ENCODE results near the gene MSI2. TPM values are rescaled to one million over a fixed set of nuclear protein-coding genes. Genes with fewer than 3 reads are reported as not detected.

Gene MSI2
- total and polyA plus RNA-seq, 2 experiments from 2014 or later = 4.3 to 17.9 TPM

- Histone ChIP-seq H3K4me3 (no peak overlapping the region), H4K20me1 (ENCODE audit: insufficient read depth) (no peaks in the 10 kb centered on the region), H3K79me2 (ENCODE audit: insufficient read depth) (no peaks in the 10 kb centered on the region), H2AFZ (no peak overlapping the region), H3K9me3 (ENCODE audit: low read depth) (no peaks in the 10 kb centered on the region), H3K4me2 (ENCODE audit: unreplicated experiment) (no peak overlapping the region), H3K27me3 (replicated peaks; ENCODE audit: insufficient read depth) (no peaks in the 10 kb centered on the region), H3K27ac (no peak overlapping the region), H3K36me3 (ENCODE audit: low read depth) (no peaks in the 10 kb centered on the region), H3K4me1 (ENCODE audit: insufficient read depth) (peaks cover 5% of the 10 kb centered on the region; the same call in 1 of the 2 replicates), H3K9ac (no peak overlapping the region), H3K9me2 (ENCODE audit: insufficient read depth) (no peaks in the 10 kb centered on the region), H3F3A (ENCODE audit: insufficient read depth) (no peaks in the 10 kb centered on the region)
- peak; percentile 84 for DNase-seq
- no peak for TF ChIP-seq EZH2phosphoT487 (IDR thresholded peaks at IDR 0.05; ENCODE audit: insufficient read depth, low read depth)
- no peak for TF ChIP-seq EZH2 (IDR thresholded peaks at IDR 0.05; ENCODE audit: insufficient read depth, poor library complexity, severe bottlenecking)
- in situ Hi-C loops (cut with MboI) = no loop called here
- WGBS, 2 experiments (ENCODE audit: low coverage in 1 of 2, low lambda C conversion rate in 2 of 2, missing lambda C conversion rate in 2 of 2) = 52 to 63% methylated on average over 8 of the region's 8 CpGs
Measured at GRCh38 chr17:57597531-57598453, 341.5 kb downstream of the MSI2 start.

GRCh38 chr17:57599271-57600045, 343.1 kb downstream of the MSI2 start:
- H3K79me2 ChIP-seq (ENCODE audit: insufficient read depth) = no peaks in the 10 kb centered on the region
- H2AFZ ChIP-seq = no peak overlapping the region
- WGBS, 2 experiments (ENCODE audit: low coverage in 1 of 2, low lambda C conversion rate in 2 of 2, missing lambda C conversion rate in 2 of 2) = 91 to 92% methylated on average over 8 of the region's 8 CpGs
- H3K9ac ChIP-seq = no peak overlapping the region
- H3K27ac ChIP-seq = no peak overlapping the region
- H3K27me3 ChIP-seq (replicated peaks; ENCODE audit: insufficient read depth) = no peaks in the 10 kb centered on the region
- H3K9me3 ChIP-seq (ENCODE audit: low read depth) = no peaks in the 10 kb centered on the region
- H3K4me1 ChIP-seq (ENCODE audit: insufficient read depth) = peaks cover 5% of the 10 kb centered on the region; the same call in 1 of the 2 replicates
- H3K36me3 ChIP-seq (ENCODE audit: low read depth) = no peaks in the 10 kb centered on the region
- H3F3A ChIP-seq (ENCODE audit: insufficient read depth) = no peaks in the 10 kb centered on the region
- H3K4me2 ChIP-seq (ENCODE audit: unreplicated experiment) = no peak overlapping the region
- in situ Hi-C loops (cut with MboI) = no loop called here
- DNase-seq = no peak
- no peaks in the 10 kb centered on the region for H3K9me2 ChIP-seq (ENCODE audit: insufficient read depth)
- H3K4me3 ChIP-seq = no peak overlapping the region
- no peaks in the 10 kb centered on the region for H4K20me1 ChIP-seq (ENCODE audit: insufficient read depth)
- TF ChIP-seq EZH2phosphoT487 (IDR thresholded peaks at IDR 0.05; ENCODE audit: insufficient read depth, low read depth) (no peak), EZH2 (IDR thresholded peaks at IDR 0.05; ENCODE audit: insufficient read depth, poor library complexity, severe bottlenecking) (no peak)

GRCh38 chr17:57600074-57600473, 343.8 kb downstream of the MSI2 start:
- no peak for DNase-seq
- no peaks in the 10 kb centered on the region for H3K36me3 ChIP-seq (ENCODE audit: low read depth)
- in situ Hi-C loops (cut with MboI) = no loop called here
- WGBS, 2 experiments (ENCODE audit: low coverage in 1 of 2, low lambda C conversion rate in 2 of 2, missing lambda C conversion rate in 2 of 2) = 57 to 59% methylated on average over 1 of the region's 1 CpG
- no peaks in the 10 kb centered on the region for H3K79me2 ChIP-seq (ENCODE audit: insufficient read depth)
- no peak overlapping the region for H3K4me3 ChIP-seq
- no peaks in the 10 kb centered on the region for H4K20me1 ChIP-seq (ENCODE audit: insufficient read depth)
- TF ChIP-seq EZH2 (IDR thresholded peaks at IDR 0.05; ENCODE audit: insufficient read depth, poor library complexity, severe bottlenecking) = no peak
- TF ChIP-seq EZH2phosphoT487 (IDR thresholded peaks at IDR 0.05; ENCODE audit: insufficient read depth, low read depth) = no peak
- no peaks in the 10 kb centered on the region for H3K27me3 ChIP-seq (replicated peaks; ENCODE audit: insufficient read depth)
- no peak overlapping the region for H3K9ac ChIP-seq
- H3K9me3 ChIP-seq (ENCODE audit: low read depth) = no peaks in the 10 kb centered on the region
- no peaks in the 10 kb centered on the region for H3F3A ChIP-seq (ENCODE audit: insufficient read depth)
- no peak overlapping the region for H2AFZ ChIP-seq
- H3K4me2 ChIP-seq (ENCODE audit: unreplicated experiment) = no peak overlapping the region
- peaks cover 5% of the 10 kb centered on the region; the same call in 1 of the 2 replicates for H3K4me1 ChIP-seq (ENCODE audit: insufficient read depth)
- no peak overlapping the region for H3K27ac ChIP-seq
- H3K9me2 ChIP-seq (ENCODE audit: insufficient read depth) = no peaks in the 10 kb centered on the region

DNA sequence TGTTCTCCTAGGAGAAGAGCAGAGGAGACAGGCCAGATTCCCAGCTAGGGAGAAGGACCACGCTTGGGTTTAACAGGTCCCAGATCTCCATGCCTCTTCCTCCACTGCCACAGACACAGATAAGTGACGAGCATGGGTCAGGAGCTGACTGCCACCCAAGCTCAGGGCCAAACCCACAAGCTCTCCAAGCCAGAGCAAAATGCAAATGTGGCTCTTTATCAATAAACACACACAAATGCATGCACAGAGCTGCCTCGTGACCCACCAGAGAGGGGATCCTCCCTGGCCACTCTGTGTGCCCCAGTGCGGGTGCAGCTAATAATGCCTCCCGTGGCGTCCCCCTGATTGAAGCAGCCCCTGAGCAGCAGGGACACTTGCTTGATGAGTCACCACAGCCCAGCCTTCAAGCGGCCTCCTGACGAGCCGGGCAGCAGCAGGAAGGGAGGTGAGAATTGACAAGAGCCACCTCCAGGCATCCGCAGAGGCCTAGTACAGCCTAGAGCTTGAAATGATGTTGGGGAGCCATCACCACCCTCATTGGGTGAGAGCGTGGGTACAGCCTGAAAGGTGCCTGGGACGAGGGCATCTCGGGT, 344.9 kb downstream of the MSI2 start:
- no peak overlapping the region for H3K4me2 ChIP-seq (ENCODE audit: unreplicated experiment)
- H3K79me2 ChIP-seq (ENCODE audit: insufficient read depth) = no peaks in the 10 kb centered on the region
- peaks cover 5% of the 10 kb centered on the region; the same call in 1 of the 2 replicates for H3K4me1 ChIP-seq (ENCODE audit: insufficient read depth)
- no peak overlapping the region for H3K27ac ChIP-seq
- in situ Hi-C loops (cut with MboI) = no loop called here
- WGBS, 2 experiments (ENCODE audit: low coverage in 1 of 2, low lambda C conversion rate in 2 of 2, missing lambda C conversion rate in 2 of 2) = 90 to 91% methylated on average over 13 of the region's 13 CpGs
- H3K36me3 ChIP-seq (ENCODE audit: low read depth) = no peaks in the 10 kb centered on the region
- no peaks in the 10 kb centered on the region for H3K9me2 ChIP-seq (ENCODE audit: insufficient read depth)
- no peak overlapping the region for H3K9ac ChIP-seq
- no peaks in the 10 kb centered on the region for H4K20me1 ChIP-seq (ENCODE audit: insufficient read depth)
- no peak overlapping the region for H2AFZ ChIP-seq
- H3F3A ChIP-seq (ENCODE audit: insufficient read depth) = no peaks in the 10 kb centered on the region
- H3K4me3 ChIP-seq = no peak overlapping the region
- no peak for TF ChIP-seq EZH2phosphoT487 (IDR thresholded peaks at IDR 0.05; ENCODE audit: insufficient read depth, low read depth)
- no peak for TF ChIP-seq EZH2 (IDR thresholded peaks at IDR 0.05; ENCODE audit: insufficient read depth, poor library complexity, severe bottlenecking)
- H3K9me3 ChIP-seq (ENCODE audit: low read depth) = no peaks in the 10 kb centered on the region
- no peak for DNase-seq
- no peaks in the 10 kb centered on the region for H3K27me3 ChIP-seq (replicated peaks; ENCODE audit: insufficient read depth)

Measured in GM23248 (cell line).